ENCODE data around the gene LSAMP. TPM values are rescaled to one million over a fixed set of nuclear protein-coding genes. Genes with fewer than 3 reads are reported as not detected.
A peak's percentile ranks its signal among the peaks of the same experiment; 100 is the strongest.

LSAMP gene
- total and polyA plus RNA-seq, 9 of the 15 experiments (the other 6 are each of a cell fraction or from before 2014, with no cell fraction given), result 0.09 to 0.11 TPM; not detected in 7

DNA sequence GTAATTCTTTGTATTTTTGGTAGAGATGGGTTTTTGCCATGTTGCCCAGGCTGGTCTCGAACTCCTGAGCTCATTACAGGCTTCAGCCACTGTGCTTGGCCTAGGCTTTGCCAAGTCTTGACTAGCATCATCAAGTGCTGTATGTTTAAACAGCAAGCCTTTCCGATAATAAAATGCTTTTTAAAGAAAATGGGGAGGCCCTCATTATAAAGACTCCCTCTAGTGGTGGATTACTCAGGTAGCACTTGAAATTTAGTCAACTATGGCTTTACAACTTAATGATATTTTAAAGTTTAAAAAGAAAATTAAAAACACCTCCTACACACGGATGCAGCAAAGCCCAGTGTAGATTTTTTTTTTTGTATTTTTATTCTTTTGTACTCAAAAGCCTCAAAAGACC lies 608.3 kb downstream of the LSAMP start:
- no TSS peak for BruUV-seq (replicated peaks)
- DNase-seq (ENCODE audit: extremely low read depth in 1 of 4, low spot score in 3 of 4) (peak; percentile 1 to 15 (median 10)), FAIRE-seq (no peak), ATAC-seq (no peak)
- 4% methylated on average over 3 of the region's 3 CpGs for WGBS (ENCODE audit: insufficient coverage, low coverage, missing lambda C conversion rate)
- TF ChIP-seq YY1 (IDR thresholded peaks at IDR 0.05; ENCODE audit: borderline replicate concordance in 1 of 3, control insufficient read depth in 1 of 3, extremely low read depth in 1 of 3, insufficient read depth in 3 of 3, insufficient read length in 1 of 3, insufficient replicate concordance in 2 of 3, low read depth in 1 of 3, low read length in 2 of 3), result no peak
- no peak for TF ChIP-seq MCM5 (IDR thresholded peaks at IDR 0.05; ENCODE audit: low read depth)
- TF ChIP-seq, protein P1, sequence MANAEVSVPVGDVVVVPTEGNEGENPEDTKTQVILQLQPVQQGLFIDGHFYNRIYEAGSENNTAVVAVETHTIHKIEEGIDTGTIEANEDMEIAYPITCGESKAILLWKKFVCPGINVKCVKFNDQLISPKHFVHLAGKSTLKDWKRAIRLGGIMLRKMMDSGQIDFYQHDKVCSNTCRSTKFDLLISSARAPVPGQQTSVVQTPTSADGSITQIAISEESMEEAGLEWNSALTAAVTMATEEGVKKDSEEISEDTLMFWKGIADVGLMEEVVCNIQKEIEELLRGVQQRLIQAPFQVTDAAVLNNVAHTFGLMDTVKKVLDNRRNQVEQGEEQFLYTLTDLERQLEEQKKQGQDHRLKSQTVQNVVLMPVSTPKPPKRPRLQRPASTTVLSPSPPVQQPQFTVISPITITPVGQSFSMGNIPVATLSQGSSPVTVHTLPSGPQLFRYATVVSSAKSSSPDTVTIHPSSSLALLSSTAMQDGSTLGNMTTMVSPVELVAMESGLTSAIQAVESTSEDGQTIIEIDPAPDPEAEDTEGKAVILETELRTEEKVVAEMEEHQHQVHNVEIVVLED (CRISPR knock-in tag; IDR thresholded peaks at IDR 0.05), result no peak
- no peak for TF ChIP-seq ZNF717 (CRISPR knock-in tag; IDR thresholded peaks at IDR 0.05)
- no peak for TF ChIP-seq ZNF76 (CRISPR knock-in tag; IDR thresholded peaks at IDR 0.05; ENCODE audit: borderline replicate concordance)
- no peak for TF ChIP-seq ZNF444 (CRISPR knock-in tag; IDR thresholded peaks at IDR 0.05)
- TF ChIP-seq ZNF785 (CRISPR knock-in tag; IDR thresholded peaks at IDR 0.05), result no peak
- TF ChIP-seq, protein P2, sequence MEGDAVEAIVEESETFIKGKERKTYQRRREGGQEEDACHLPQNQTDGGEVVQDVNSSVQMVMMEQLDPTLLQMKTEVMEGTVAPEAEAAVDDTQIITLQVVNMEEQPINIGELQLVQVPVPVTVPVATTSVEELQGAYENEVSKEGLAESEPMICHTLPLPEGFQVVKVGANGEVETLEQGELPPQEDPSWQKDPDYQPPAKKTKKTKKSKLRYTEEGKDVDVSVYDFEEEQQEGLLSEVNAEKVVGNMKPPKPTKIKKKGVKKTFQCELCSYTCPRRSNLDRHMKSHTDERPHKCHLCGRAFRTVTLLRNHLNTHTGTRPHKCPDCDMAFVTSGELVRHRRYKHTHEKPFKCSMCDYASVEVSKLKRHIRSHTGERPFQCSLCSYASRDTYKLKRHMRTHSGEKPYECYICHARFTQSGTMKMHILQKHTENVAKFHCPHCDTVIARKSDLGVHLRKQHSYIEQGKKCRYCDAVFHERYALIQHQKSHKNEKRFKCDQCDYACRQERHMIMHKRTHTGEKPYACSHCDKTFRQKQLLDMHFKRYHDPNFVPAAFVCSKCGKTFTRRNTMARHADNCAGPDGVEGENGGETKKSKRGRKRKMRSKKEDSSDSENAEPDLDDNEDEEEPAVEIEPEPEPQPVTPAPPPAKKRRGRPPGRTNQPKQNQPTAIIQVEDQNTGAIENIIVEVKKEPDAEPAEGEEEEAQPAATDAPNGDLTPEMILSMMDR (IDR thresholded peaks at IDR 0.05 in 2 of 3, conservative IDR thresholded peaks at IDR 0.05 in 1 of 3; ENCODE audit: insufficient read depth in 2 of 3, low read depth in 1 of 3, low read length in 3 of 3), result peak; percentile 7 to 47 (median 30); a peak in 4 of 6 replicates
- TF ChIP-seq, protein P3, sequence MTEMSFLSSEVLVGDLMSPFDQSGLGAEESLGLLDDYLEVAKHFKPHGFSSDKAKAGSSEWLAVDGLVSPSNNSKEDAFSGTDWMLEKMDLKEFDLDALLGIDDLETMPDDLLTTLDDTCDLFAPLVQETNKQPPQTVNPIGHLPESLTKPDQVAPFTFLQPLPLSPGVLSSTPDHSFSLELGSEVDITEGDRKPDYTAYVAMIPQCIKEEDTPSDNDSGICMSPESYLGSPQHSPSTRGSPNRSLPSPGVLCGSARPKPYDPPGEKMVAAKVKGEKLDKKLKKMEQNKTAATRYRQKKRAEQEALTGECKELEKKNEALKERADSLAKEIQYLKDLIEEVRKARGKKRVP (CRISPR knock-in tag; IDR thresholded peaks at IDR 0.05), result no peak
- H3K9ac ChIP-seq (ENCODE audit: insufficient read depth in 1 of 2, low read depth in 2 of 2, low read length in 2 of 2), result no peak overlapping the region
- H3K27ac ChIP-seq (ENCODE audit: extremely low read depth, low read depth, low read length), result no peak overlapping the region
- H2AFZ ChIP-seq (ENCODE audit: low read depth, low read length), result no peak overlapping the region
- in situ Hi-C loops (cut with MboI), result no loop called here
- H3K9me1 ChIP-seq (ENCODE audit: control insufficient read depth, insufficient read depth, low read length), result no peaks in the 10 kb centered on the region
- POLR2A ChIA-PET, result no interaction called here
- no peaks in the 10 kb centered on the region for H4K20me1 ChIP-seq (replicated peaks; ENCODE audit: control insufficient read depth, insufficient read depth, low read length)
- H3K79me2 ChIP-seq (ENCODE audit: control insufficient read depth, insufficient read depth, low read length), result no peaks in the 10 kb centered on the region
- no peaks in the 10 kb centered on the region; a peak in 1 of 5 replicates for H3K4me1 ChIP-seq (replicated peaks in 1 of 2; ENCODE audit: control insufficient read depth in 2 of 2, insufficient read depth in 2 of 2, low read length in 2 of 2)
- no peak overlapping the region for H3K4me2 ChIP-seq (ENCODE audit: insufficient read depth, low read length)
- H3K4me3 ChIP-seq, result no peak overlapping the region
- H3K9me3 ChIP-seq (replicated peaks; ENCODE audit: control insufficient read depth, insufficient read depth, low read depth, low read length), result no peaks in the 10 kb centered on the region
- no peaks in the 10 kb centered on the region for H3K36me3 ChIP-seq (ENCODE audit: control insufficient read depth, insufficient read depth, low read length)
- no peaks in the 10 kb centered on the region for H3K27me3 ChIP-seq (ENCODE audit: control insufficient read depth in 2 of 2, insufficient read depth in 2 of 2, low read length in 2 of 2)
- intact Hi-C loops (cut with micrococcal nuclease), result no loop called here
- CTCF ChIA-PET (ENCODE audit: low intra/inter-chr PET ratio), result no interaction called here
